Neural progenitor cell (in vitro differentiated cells): ENCODE measurements around the gene SLC16A6. TPM values are rescaled to one million over a fixed set of nuclear protein-coding genes. Genes with fewer than 3 reads are reported as not detected.
A peak's percentile ranks its signal among the peaks of the same experiment; 100 is the strongest.

ENCODE experiments used
- DNase-seq: peaks from one replicate; pipeline ENCODE4 v3.0.0-alpha.2; 2016; ENCODE audit warnings: low spot score
- H2AFZ ChIP-seq: fragments of 200-600 bp; sonication (generic); replicated peaks from 2 replicates; pipeline ENCODE4 v1.6.1; 2016; ENCODE audit warnings: antibody characterized with exemption
- H3F3A ChIP-seq: fragments of 200-600 bp; sonication (generic); 2 replicates; pipeline ENCODE4 v1.6.1; 2016; ENCODE audit warnings: antibody characterized with exemption, low read depth
- H3K27ac ChIP-seq: fragments of 200-600 bp; sonication (generic); 2 replicates; pipeline ENCODE4 v1.5.1; 2016; ENCODE audit warnings: mild to moderate bottlenecking
- H3K27me3 ChIP-seq: fragments of 200-600 bp; sonication (generic); 2 replicates; pipeline ENCODE4 v1.6.1; 2016; ENCODE audit warnings: mild to moderate bottlenecking, moderate library complexity
- H3K36me3 ChIP-seq: fragments of 200-600 bp; sonication (generic); 2 replicates; pipeline ENCODE4 v1.5.1; 2016
- H3K4me1 ChIP-seq: fragments of 200-600 bp; sonication (generic); 2 replicates; pipeline ENCODE4 v1.6.1; 2016; ENCODE audit warnings: mixed run types
- H3K4me2 ChIP-seq: fragments of 200-600 bp; sonication (generic); 2 replicates; pipeline ENCODE4 v1.6.1; 2016
- H3K4me3 ChIP-seq: fragments of 200-600 bp; sonication (generic); 2 replicates; pipeline ENCODE4 v1.5.1; 2016
- H3K79me2 ChIP-seq: fragments of 200-600 bp; sonication (generic); 2 replicates; pipeline ENCODE4 v1.6.1; 2016; ENCODE audit warnings: low read depth
- H3K9ac ChIP-seq: fragments of 200-600 bp; sonication (generic); 2 replicates; pipeline ENCODE4 v1.6.1; 2016
- H3K9me3 ChIP-seq: fragments of 200-600 bp; sonication (generic); 2 replicates; pipeline ENCODE4 v1.5.1; 2016; ENCODE audit warnings: low read depth
- H4K20me1 ChIP-seq: fragments of 200-600 bp; sonication (generic); 2 replicates; pipeline ENCODE4 v1.6.1; 2016; ENCODE audit warnings: low read depth
- H3K27ac Mint-ChIP-seq: 3 replicates; pipeline ENCODE4 v1.8.0; 2021; ENCODE audit warnings: mixed read lengths
- H3K27me3 Mint-ChIP-seq: 2 replicates; pipeline ENCODE4 v1.8.0; 2022; ENCODE audit warnings: low read depth, mild to moderate bottlenecking, inconsistent platforms, moderate library complexity, mixed read lengths; ENCODE audit not compliant: insufficient read depth
- H3K36me3 Mint-ChIP-seq: 3 replicates; pipeline ENCODE4 v1.8.0; 2021; ENCODE audit warnings: mixed read lengths
- H3K4me1 Mint-ChIP-seq: 3 replicates; pipeline ENCODE4 v1.8.0; 2021; ENCODE audit warnings: mixed read lengths
- H3K4me3 Mint-ChIP-seq: 3 replicates; pipeline ENCODE4 v1.8.0; 2021; ENCODE audit warnings: mild to moderate bottlenecking, moderate library complexity, mixed read lengths
- H3K9me3 Mint-ChIP-seq: 3 replicates; pipeline ENCODE4 v1.8.0; 2020; ENCODE audit warnings: mixed read lengths
- EZH2 ChIP-seq: fragments of 200-600 bp; sonication (generic); IDR thresholded peaks from 2 replicates; pipeline ENCODE4 v1.6.1; 2017; ENCODE audit warnings: antibody characterized with exemption, mild to moderate bottlenecking, moderate library complexity
- EZH2phosphoT487 ChIP-seq: fragments of 200-600 bp; sonication (generic); IDR thresholded peaks from 2 replicates; pipeline ENCODE4 v1.6.1; 2017; ENCODE audit warnings: antibody characterized with exemption
- total RNA-seq: library from RNA; depleted of rRNA; stranded (reverse); fragments of >200 nt; gene quantifications from 2 replicates; pipeline ENCODE4 v1.2.3, GENCODE V29; 2015; ENCODE audit warnings: low replicate concordance
- TF ChIP-seq, protein P1 (sequence below): fragments of 200-600 bp; sonication (generic); IDR thresholded peaks from 2 replicates; pipeline ENCODE4 v1.5.1; 2017; ENCODE audit warnings: antibody characterized with exemption, mild to moderate bottlenecking

SLC16A6 gene
- total RNA-seq, 1 donor from 2014 or later, result 0.19 TPM

GRCh38 chr17:68249354-68249765 lies 41.6 kb downstream of the SLC16A6 start:
- no peak for TF ChIP-seq EZH2
- TF ChIP-seq, protein P1, sequence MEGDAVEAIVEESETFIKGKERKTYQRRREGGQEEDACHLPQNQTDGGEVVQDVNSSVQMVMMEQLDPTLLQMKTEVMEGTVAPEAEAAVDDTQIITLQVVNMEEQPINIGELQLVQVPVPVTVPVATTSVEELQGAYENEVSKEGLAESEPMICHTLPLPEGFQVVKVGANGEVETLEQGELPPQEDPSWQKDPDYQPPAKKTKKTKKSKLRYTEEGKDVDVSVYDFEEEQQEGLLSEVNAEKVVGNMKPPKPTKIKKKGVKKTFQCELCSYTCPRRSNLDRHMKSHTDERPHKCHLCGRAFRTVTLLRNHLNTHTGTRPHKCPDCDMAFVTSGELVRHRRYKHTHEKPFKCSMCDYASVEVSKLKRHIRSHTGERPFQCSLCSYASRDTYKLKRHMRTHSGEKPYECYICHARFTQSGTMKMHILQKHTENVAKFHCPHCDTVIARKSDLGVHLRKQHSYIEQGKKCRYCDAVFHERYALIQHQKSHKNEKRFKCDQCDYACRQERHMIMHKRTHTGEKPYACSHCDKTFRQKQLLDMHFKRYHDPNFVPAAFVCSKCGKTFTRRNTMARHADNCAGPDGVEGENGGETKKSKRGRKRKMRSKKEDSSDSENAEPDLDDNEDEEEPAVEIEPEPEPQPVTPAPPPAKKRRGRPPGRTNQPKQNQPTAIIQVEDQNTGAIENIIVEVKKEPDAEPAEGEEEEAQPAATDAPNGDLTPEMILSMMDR, result no peak
- TF ChIP-seq EZH2phosphoT487, result no peak
- no peak overlapping the region for H2AFZ ChIP-seq
- H3K36me3 ChIP-seq, result peaks cover 3% of the 10 kb centered on the region
- Mint-ChIP-seq H3K4me3 (peak overlapping the region; percentile 93), H3K27me3 (no peaks in the 10 kb centered on the region), H3K27ac (no peak overlapping the region), H3K36me3 (peaks cover 17% of the 10 kb centered on the region), H3K9me3 (no peaks in the 10 kb centered on the region), H3K4me1 (peaks cover 17% of the 10 kb centered on the region)
- H3K4me2 ChIP-seq, result no peak overlapping the region
- peaks cover 8% of the 10 kb centered on the region for H3F3A ChIP-seq
- no peaks in the 10 kb centered on the region for H3K4me1 ChIP-seq
- H3K9ac ChIP-seq, result no peak overlapping the region
- H3K27me3 ChIP-seq, result no peaks in the 10 kb centered on the region
- no peaks in the 10 kb centered on the region for H4K20me1 ChIP-seq
- no peak overlapping the region for H3K4me3 ChIP-seq
- no peak for DNase-seq
- peaks cover 11% of the 10 kb centered on the region for H3K79me2 ChIP-seq
- H3K9me3 ChIP-seq, result no peaks in the 10 kb centered on the region
- no peak overlapping the region for H3K27ac ChIP-seq

DNA sequence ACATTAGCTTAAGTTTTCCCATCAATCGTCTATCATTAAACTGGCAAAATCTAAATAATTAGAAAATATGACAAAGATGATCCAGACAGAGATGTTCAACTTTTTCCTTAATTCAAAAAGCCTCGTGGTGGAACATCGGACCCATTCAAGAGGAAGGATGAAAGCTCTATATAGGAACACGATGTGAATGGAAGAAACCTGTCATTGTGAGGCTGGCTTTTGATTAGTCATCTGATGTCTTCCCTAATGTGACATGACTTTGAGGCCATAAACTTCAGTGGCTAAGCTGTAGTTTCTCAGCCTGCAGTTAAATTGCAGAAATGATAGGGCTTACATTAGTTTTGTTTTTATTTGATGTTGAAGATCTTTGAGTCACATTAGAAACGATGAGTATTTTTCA lies 42.0 kb downstream of the SLC16A6 start:
- Histone ChIP-seq H3K27me3 (no peaks in the 10 kb centered on the region), H3K4me2 (peak overlapping the region; percentile 96), H3K9ac (peak overlapping the region; percentile 33), H3K36me3 (peaks cover 3% of the 10 kb centered on the region), H3K79me2 (peaks cover 11% of the 10 kb centered on the region), H3K4me3 (peak overlapping the region; percentile 92), H3F3A (peaks cover 8% of the 10 kb centered on the region), H2AFZ (no peak overlapping the region), H4K20me1 (no peaks in the 10 kb centered on the region), H3K4me1 (no peaks in the 10 kb centered on the region), H3K9me3 (no peaks in the 10 kb centered on the region), H3K27ac (no peak overlapping the region)
- TF ChIP-seq EZH2phosphoT487, result no peak
- TF ChIP-seq EZH2, result no peak
- TF ChIP-seq, protein P1, result no peak
- peaks cover 12% of the 10 kb centered on the region for H3K36me3 Mint-ChIP-seq
- H3K4me1 Mint-ChIP-seq, result peaks cover 17% of the 10 kb centered on the region
- H3K27ac Mint-ChIP-seq, result no peak overlapping the region
- H3K27me3 Mint-ChIP-seq, result no peaks in the 10 kb centered on the region
- DNase-seq, result no peak
- peak overlapping the region; percentile 93 for H3K4me3 Mint-ChIP-seq
- no peaks in the 10 kb centered on the region for H3K9me3 Mint-ChIP-seq

GRCh38 chr17:68248199-68248825 lies 42.6 kb downstream of the SLC16A6 start:
- Histone ChIP-seq H4K20me1 (no peaks in the 10 kb centered on the region), H3K27me3 (no peaks in the 10 kb centered on the region), H3K4me3 (peak overlapping the region; percentile 92), H2AFZ (peak overlapping the region; percentile 95), H3K27ac (no peak overlapping the region), H3K4me2 (peak overlapping the region; percentile 96), H3K4me1 (no peaks in the 10 kb centered on the region), H3K9ac (peak overlapping the region; percentile 33), H3K79me2 (peaks cover 11% of the 10 kb centered on the region), H3K9me3 (no peaks in the 10 kb centered on the region), H3K36me3 (peaks cover 3% of the 10 kb centered on the region), H3F3A (peaks cover 8% of the 10 kb centered on the region)
- TF ChIP-seq EZH2 (no peak), EZH2phosphoT487 (no peak)
- TF ChIP-seq, protein P1, result no peak
- DNase-seq, result no peak
- H3K4me1 Mint-ChIP-seq, result peaks cover 17% of the 10 kb centered on the region
- H3K27ac Mint-ChIP-seq, result peak overlapping the region; percentile 86
- peak overlapping the region; percentile 93 for H3K4me3 Mint-ChIP-seq
- no peaks in the 10 kb centered on the region for H3K27me3 Mint-ChIP-seq
- no peaks in the 10 kb centered on the region for H3K9me3 Mint-ChIP-seq
- H3K36me3 Mint-ChIP-seq, result peaks cover 12% of the 10 kb centered on the region
